Neuron (in vitro differentiated cells): Measurements from ENCODE around the gene LASP1.

Experiments
- H2AFZ ChIP-seq: one replicate; pipeline ENCODE4 v1.6.1; 2013; ENCODE audit warnings: low read depth, mild to moderate bottlenecking, inconsistent platforms, low read length, moderate library complexity
- H3K27me3 ChIP-seq: one replicate; pipeline ENCODE4 v1.6.1; 2013; ENCODE audit warnings: low read length; ENCODE audit not compliant: insufficient read depth
- H3K36me3 ChIP-seq: one replicate; pipeline ENCODE4 v1.6.1; 2013; ENCODE audit warnings: low read length; ENCODE audit not compliant: insufficient read depth
- H3K4me1 ChIP-seq: one replicate; pipeline ENCODE4 v1.6.1; 2013; ENCODE audit warnings: low read length; ENCODE audit not compliant: insufficient read depth
- H3K4me3 ChIP-seq: 2 replicates; pipeline ENCODE4 v1.5.1; 2013; ENCODE audit warnings: mild to moderate bottlenecking, low read length, moderate library complexity
- H3K9me3 ChIP-seq: one replicate; pipeline ENCODE4 v1.6.1; 2013; ENCODE audit warnings: low read length

The LASP1 gene

GRCh38 chr17:38857271-38857670 lies 12.6 kb upstream of the LASP1 start:
- Histone ChIP-seq H3K4me3 (no peak overlapping the region), H3K27me3 (no peaks in the 10 kb centered on the region), H3K36me3 (peaks cover 6% of the 10 kb centered on the region), H3K4me1 (peaks cover 5% of the 10 kb centered on the region), H3K9me3 (no peaks in the 10 kb centered on the region), H2AFZ (no peak overlapping the region)

- Histone ChIP-seq H3K4me1 (no peaks in the 10 kb centered on the region), H3K27me3 (no peaks in the 10 kb centered on the region), H3K36me3 (no peaks in the 10 kb centered on the region), H2AFZ (no peak overlapping the region), H3K9me3 (no peaks in the 10 kb centered on the region), H3K4me3 (no peak overlapping the region)
Observed at GRCh38 chr17:38861399-38861843, 8.4 kb upstream of the LASP1 start.

- Histone ChIP-seq H3K4me1 (peaks cover 4% of the 10 kb centered on the region), H2AFZ (no peak overlapping the region), H3K4me3 (no peak overlapping the region), H3K27me3 (no peaks in the 10 kb centered on the region), H3K9me3 (no peaks in the 10 kb centered on the region), H3K36me3 (no peaks in the 10 kb centered on the region)
Observed at GRCh38 chr17:38864636-38865398, 5.0 kb upstream of the LASP1 start.

GRCh38 chr17:38867179-38867967 lies 2.5 kb upstream of the LASP1 start:
- no peaks in the 10 kb centered on the region for H3K27me3 ChIP-seq
- H2AFZ ChIP-seq, result peak overlapping the region; percentile 70
- peaks cover 14% of the 10 kb centered on the region for H3K4me1 ChIP-seq
- H3K36me3 ChIP-seq, result no peaks in the 10 kb centered on the region
- peak overlapping the region; percentile 66 for H3K4me3 ChIP-seq
- no peaks in the 10 kb centered on the region for H3K9me3 ChIP-seq

DNA sequence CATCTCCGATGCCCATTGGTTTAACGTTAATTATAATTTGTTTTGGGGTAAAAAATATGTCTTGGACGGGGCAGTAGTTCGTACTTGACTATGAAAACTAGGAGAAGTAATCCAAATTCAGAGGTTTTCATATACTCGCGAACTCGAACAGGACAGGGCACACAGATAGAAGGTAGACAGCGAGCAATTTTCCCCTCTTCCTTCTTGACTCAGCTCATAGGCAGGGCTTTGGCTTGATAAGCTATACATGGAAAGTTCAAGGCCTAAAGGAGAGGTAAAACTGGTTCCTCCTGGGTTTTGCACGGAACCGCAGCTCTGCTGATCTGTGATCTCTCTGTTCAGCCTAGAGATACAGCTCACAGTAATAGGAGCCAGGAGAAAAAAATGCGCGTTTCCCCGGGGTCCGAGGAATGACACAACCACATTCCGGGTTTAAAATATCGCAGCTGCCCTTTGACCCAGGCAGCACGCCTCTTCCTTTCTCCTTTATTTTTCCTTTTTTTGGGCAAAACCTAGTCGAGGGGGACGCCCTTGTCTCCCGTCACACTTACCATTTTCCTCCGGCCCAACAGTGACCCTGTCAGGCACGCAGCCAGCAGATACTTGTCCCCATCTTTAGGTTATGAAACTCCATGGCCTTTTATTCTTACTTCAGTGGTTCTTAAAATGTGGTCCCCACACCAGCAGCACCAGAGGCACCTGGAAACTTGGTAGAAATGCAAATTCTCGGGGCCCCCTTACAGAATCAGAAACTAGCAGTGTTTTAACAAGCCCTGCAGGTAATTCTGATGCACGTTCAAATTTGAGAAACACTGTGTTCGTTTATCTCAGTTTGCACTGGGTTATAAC lies 1.7 kb upstream of the LASP1 start:
- Histone ChIP-seq H3K4me1 (peaks cover 14% of the 10 kb centered on the region), H3K9me3 (no peaks in the 10 kb centered on the region)

GRCh38 chr17:38868817-38869525 lies 887 bp upstream of the LASP1 start:
- peak overlapping the region; percentile 94 for H2AFZ ChIP-seq
- H3K27me3 ChIP-seq, result no peaks in the 10 kb centered on the region
- peak overlapping the region; percentile 66 for H3K4me3 ChIP-seq
- H3K9me3 ChIP-seq, result no peaks in the 10 kb centered on the region
- no peaks in the 10 kb centered on the region for H3K36me3 ChIP-seq
- peaks cover 19% of the 10 kb centered on the region for H3K4me1 ChIP-seq

More for the DNA sequence above, 1.7 kb upstream of the LASP1 start:
- peak overlapping the region; percentile 66 for H3K4me3 ChIP-seq
- no peaks in the 10 kb centered on the region for H3K36me3 ChIP-seq
- no peaks in the 10 kb centered on the region for H3K27me3 ChIP-seq
- H2AFZ ChIP-seq, result peak overlapping the region; percentile 70

- no peaks in the 10 kb centered on the region for H3K9me3 ChIP-seq
- peak overlapping the region; percentile 66 for H3K4me3 ChIP-seq
- peak overlapping the region; percentile 94 for H2AFZ ChIP-seq
- no peaks in the 10 kb centered on the region for H3K27me3 ChIP-seq
- H3K4me1 ChIP-seq, result peaks cover 19% of the 10 kb centered on the region
- no peaks in the 10 kb centered on the region for H3K36me3 ChIP-seq
Observed at GRCh38 chr17:38870259-38871165, 654 bp downstream of the LASP1 start.

DNA sequence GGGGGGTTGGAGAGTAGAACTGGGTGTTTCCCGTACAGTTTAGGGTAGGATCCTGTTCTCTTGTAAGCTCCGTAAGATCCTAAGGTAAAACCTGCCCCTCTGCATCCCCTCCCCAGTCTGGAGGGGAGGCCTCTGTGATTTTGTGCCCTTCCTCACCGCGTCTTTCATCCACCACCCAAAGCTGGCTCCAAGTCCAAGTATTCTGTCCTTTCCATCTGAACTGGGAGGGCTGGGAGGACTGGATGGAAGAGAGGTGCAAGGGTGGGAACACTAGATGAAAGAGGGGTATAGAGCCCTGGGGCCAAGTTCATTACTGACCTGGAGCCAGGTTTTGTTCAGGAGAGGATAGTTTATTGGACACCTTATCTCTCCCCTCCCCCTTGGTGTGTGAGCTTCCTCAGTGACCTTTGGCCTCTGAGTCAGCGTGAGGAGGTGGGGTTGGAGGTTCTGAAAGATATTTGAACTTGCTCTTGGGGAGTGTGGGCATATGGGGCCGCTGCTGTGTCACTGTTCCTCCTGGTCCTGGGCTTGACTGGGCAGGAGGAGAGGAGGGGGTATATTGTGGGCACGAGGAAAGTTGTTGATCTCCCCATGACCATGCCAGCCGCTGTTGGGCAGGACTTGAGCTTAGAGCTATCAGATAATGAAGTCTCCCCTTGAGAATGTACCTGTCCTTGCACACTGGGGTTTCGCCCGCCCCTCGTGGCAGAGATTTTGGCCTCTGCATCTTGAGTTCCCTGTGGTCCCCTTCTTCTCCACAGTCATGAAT lies 1.6 kb downstream of the LASP1 start:
- H3K9me3 ChIP-seq, result no peaks in the 10 kb centered on the region
- H3K4me1 ChIP-seq, result peaks cover 19% of the 10 kb centered on the region
- no peaks in the 10 kb centered on the region for H3K27me3 ChIP-seq
- peak overlapping the region; percentile 57 for H2AFZ ChIP-seq
- peak overlapping the region; percentile 66 for H3K4me3 ChIP-seq
- H3K36me3 ChIP-seq, result no peaks in the 10 kb centered on the region

- peaks cover 22% of the 10 kb centered on the region for H3K4me1 ChIP-seq
- no peaks in the 10 kb centered on the region for H3K36me3 ChIP-seq
- H2AFZ ChIP-seq, result no peak overlapping the region
- H3K9me3 ChIP-seq, result no peaks in the 10 kb centered on the region
- peak overlapping the region; percentile 66 for H3K4me3 ChIP-seq
- no peaks in the 10 kb centered on the region for H3K27me3 ChIP-seq
Observed at GRCh38 chr17:38872027-38872511, 2.2 kb downstream of the LASP1 start.

DNA sequence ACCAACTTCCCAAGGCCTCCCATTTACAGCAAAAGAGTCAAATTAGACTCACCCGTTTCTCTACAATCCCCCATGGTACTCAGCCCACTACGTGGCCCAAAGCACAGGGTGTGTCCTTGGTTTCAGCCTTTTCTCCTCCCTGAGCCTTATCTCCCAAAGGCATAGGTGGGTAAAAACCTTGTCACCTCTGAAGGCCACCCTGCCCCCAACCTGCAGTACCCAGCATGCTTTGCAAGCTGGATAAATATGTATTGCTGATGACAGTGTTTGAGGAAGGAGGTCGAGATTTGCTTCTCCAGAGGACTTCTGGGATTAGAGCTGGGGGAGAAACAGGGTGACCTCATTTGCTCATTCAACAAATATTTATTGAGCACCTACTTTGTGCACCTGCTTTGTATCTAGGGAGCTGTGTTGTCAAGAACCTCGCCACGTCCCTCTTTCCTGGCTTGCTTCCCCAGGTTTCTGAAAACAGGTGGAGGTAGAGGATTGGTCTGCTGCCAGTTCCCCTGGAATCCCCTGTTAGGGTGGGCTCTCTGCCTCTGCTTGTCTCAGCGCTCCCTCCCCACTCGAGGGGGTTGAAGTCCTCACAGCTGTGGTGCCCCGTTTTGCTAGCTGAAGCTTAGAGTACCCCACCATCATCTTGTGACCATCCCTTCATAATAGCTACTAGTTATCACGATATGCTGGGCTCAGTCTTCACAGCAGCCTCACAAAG lies 3.0 kb downstream of the LASP1 start:
- no peaks in the 10 kb centered on the region for H3K9me3 ChIP-seq
- no peak overlapping the region for H3K4me3 ChIP-seq
- H3K27me3 ChIP-seq, result no peaks in the 10 kb centered on the region
- H2AFZ ChIP-seq, result no peak overlapping the region
- H3K36me3 ChIP-seq, result no peaks in the 10 kb centered on the region
- peaks cover 30% of the 10 kb centered on the region for H3K4me1 ChIP-seq
